CD8-positive, alpha-beta memory T cell (primary cell): ENCODE measurements around the gene NFIL3. TPM values are rescaled to one million over a fixed set of nuclear protein-coding genes. Genes with fewer than 3 reads are reported as not detected.

Experiments
- CTCF ChIA-PET: fragments of 350-600 bp; sonication (Branson Sonifier 250); formaldehyde crosslinking; loops from one replicate; lab custom pipeline; 2021; ENCODE audit warnings: antibody characterized with exemption; lab: Charles Lee
- POLR2A ChIA-PET: fragments of 350-600 bp; sonication (Branson Sonifier 250); formaldehyde crosslinking; loops from one replicate; lab custom pipeline; 2021; ENCODE audit warnings: antibody characterized with exemption; lab: Charles Lee
- DNase-seq, 5 donors: peaks; one replicate each; pipeline versions ENCODE4 v3.0.0 to v3.0.0-alpha.2; 2020 to 2022; ENCODE audit warnings: mixed read lengths in 1 of 5
- H3K27ac ChIP-seq: one replicate; pipeline ENCODE4 v1.7.0; 2013; ENCODE audit warnings: low read depth, mild to moderate bottlenecking, low read length, moderate library complexity
- H3K27me3 ChIP-seq: 2 replicates; pipeline ENCODE4 v1.7.0; 2013; ENCODE audit warnings: low read length, mild to moderate bottlenecking; ENCODE audit not compliant: insufficient read depth, poor library complexity, severe bottlenecking
- H3K36me3 ChIP-seq: 2 replicates; pipeline ENCODE4 v1.7.0; 2013; ENCODE audit warnings: mild to moderate bottlenecking, low read length, moderate library complexity; ENCODE audit not compliant: insufficient read depth
- H3K4me1 ChIP-seq: 2 replicates; pipeline ENCODE4 v1.7.0; 2013; ENCODE audit warnings: mild to moderate bottlenecking, low read length, moderate library complexity; ENCODE audit not compliant: insufficient read depth
- H3K4me3 ChIP-seq: 2 replicates; pipeline ENCODE4 v1.7.0; 2013; ENCODE audit warnings: mild to moderate bottlenecking, low read length
- H3K9me3 ChIP-seq: 2 replicates; pipeline ENCODE4 v1.7.0; 2013; ENCODE audit warnings: mild to moderate bottlenecking, low read length
- H3K27ac Mint-ChIP-seq, 8 donors: one replicate each; pipeline ENCODE4 v1.8.0; 2020 to 2021; ENCODE audit warnings: mixed read lengths in 8 of 8, mild to moderate bottlenecking in 6 of 8, inconsistent platforms in 3 of 8, moderate library complexity in 3 of 8
- H3K27me3 Mint-ChIP-seq, 2 donors: one replicate each; pipeline ENCODE4 v1.8.0; 2020 to 2021; ENCODE audit warnings: mixed read lengths in 2 of 2, mild to moderate bottlenecking in 1 of 2, moderate library complexity in 1 of 2
- H3K36me3 Mint-ChIP-seq, 3 donors: one replicate each; pipeline ENCODE4 v1.8.0; 2020 to 2021; ENCODE audit warnings: mixed read lengths in 3 of 3, inconsistent platforms in 1 of 3, mild to moderate bottlenecking in 1 of 3
- H3K4me1 Mint-ChIP-seq, 3 donors: one replicate each; pipeline ENCODE4 v1.8.0; 2020 to 2021; ENCODE audit warnings: mixed read lengths in 3 of 3, inconsistent platforms in 1 of 3, mild to moderate bottlenecking in 1 of 3
- H3K4me3 Mint-ChIP-seq, 7 donors: one replicate each; pipeline ENCODE4 v1.8.0; 2020 to 2021; ENCODE audit warnings: mixed read lengths in 7 of 7, mild to moderate bottlenecking in 6 of 7, moderate library complexity in 4 of 7, inconsistent platforms in 2 of 7
- H3K9me3 Mint-ChIP-seq, 5 donors: one replicate each; pipeline ENCODE4 v1.8.0; 2020 to 2022; ENCODE audit warnings: mixed read lengths in 5 of 5, mild to moderate bottlenecking in 3 of 5, moderate library complexity in 2 of 5, inconsistent platforms in 1 of 5
- polyA plus RNA-seq: library from polyadenylated mRNA; unstranded; fragments of 300-500 nt; fragmentation: Illumina TruSeq; gene quantifications from one replicate; pipeline ENCODE4 v1.2.3, GENCODE V29; 2021
- total RNA-seq, 2 experiments: library from RNA; stranded (reverse); gene quantifications; one replicate each; pipeline ENCODE4 v1.2.3, GENCODE V29; 2021

Gene NFIL3
- total and polyA plus RNA-seq, 3 experiments from 2014 or later = 5.4 to 69.3 (median 68.6) TPM

DNA sequence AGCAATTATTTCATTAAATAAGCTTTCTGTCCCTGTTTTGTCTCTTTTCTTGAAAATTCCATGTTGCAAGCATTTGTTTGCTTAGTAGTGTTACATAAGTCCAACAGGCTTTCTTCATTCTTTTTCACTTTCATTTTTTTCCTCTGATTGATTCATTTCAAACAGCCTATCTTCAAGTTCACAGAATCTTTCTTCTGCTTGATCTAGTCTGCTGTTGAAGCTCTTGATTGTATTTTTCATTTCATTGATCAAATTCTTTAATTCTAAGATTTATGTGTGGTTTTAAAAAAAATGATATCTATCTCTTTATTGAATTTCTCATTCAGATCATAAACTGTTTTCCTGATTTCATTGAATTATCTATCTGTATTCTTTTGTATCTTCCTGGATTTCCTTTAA is 20.4 kb upstream of the NFIL3 start:
- Mint-ChIP-seq H3K36me3 (peaks cover 0 to 9% (median 0%) of the 10 kb centered on the region in 3 donors), H3K27me3 (peaks cover 20 to 70% of the 10 kb centered on the region in 2 donors)
- POLR2A ChIA-PET = no interaction called here

DNA sequence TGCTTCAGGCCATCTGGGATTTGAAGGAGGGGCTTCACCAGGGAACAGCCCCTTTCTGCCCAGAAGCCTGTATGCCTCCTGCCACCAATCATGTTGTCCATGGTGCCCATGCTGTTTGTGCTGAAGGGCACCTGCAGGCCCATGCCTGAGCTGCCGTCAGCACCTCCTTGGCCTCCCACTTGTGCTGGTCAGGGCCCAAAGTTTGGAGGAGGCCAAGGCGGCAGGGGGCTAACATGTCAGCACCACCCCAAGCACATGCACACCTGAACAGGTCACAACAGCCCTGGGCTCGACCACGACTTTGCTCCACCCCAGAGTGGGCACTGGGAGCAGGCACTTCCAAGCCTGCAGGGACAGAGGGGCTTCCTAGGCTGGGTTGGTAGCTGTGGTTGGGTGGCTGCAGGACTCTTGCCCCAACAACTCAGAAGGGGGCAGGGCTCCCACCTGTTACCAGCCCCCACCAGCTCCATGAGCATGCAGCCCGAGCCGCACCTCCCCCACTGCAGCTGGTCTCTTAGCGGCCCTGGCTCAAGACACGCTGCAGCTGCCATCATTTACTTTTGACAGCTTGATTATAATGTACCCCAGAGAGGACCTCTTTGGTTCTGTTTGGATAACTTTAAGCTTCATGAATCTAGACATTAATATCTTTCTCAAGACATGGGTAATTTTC is 19.8 kb upstream of the NFIL3 start:
- H3K4me1 Mint-ChIP-seq = no peaks in the 10 kb centered on the region

More for the DNA sequence above, 20.4 kb upstream of the NFIL3 start:
- no peak overlapping the region for H3K27ac ChIP-seq
- no peaks in the 10 kb centered on the region for H3K4me1 ChIP-seq
- no peak overlapping the region for H3K4me3 ChIP-seq
- H3K27ac Mint-ChIP-seq = no peak overlapping the region
- no peaks in the 10 kb centered on the region for H3K27me3 ChIP-seq
- H3K4me1 Mint-ChIP-seq = no peaks in the 10 kb centered on the region
- no peak for DNase-seq
- H3K36me3 ChIP-seq = no peaks in the 10 kb centered on the region
- no peak overlapping the region for H3K4me3 Mint-ChIP-seq
- no peaks in the 10 kb centered on the region for H3K9me3 ChIP-seq
- CTCF ChIA-PET = interaction anchor here (1.4 kb wide), 1 partner anchor 18 kb away, joined by 3 read pairs; no protein-coding TSS in a partner anchor
- peaks cover 1 to 17% (median 12%) of the 10 kb centered on the region in 5 donors for H3K9me3 Mint-ChIP-seq

DNA sequence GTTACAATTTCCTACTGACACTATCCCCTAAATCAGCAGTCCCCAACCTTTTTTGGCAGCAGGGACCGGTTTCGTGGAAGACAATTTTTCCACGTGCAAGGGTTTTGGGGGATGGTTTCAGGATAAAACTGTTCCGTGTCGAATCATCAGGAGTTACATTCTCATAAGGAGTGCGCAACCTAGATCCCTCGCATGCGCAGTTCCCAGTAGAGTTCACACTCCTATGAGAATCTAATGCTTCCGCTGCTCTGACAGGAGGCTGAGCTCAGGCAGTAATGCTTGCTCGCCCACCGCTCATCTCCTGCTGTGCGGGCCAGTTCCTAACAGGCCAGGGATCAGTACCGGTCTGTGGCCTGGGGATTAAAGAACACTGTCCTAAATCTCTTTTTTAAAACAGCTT is 13.2 kb upstream of the NFIL3 start:
- Mint-ChIP-seq H3K27me3 (peaks cover 9 to 55% of the 10 kb centered on the region in 2 donors), H3K4me1 (peaks cover 2 to 5% (median 4%) of the 10 kb centered on the region in 3 donors), H3K36me3 (no peaks in the 10 kb centered on the region), H3K9me3 (no peaks in the 10 kb centered on the region), H3K27ac (no peak overlapping the region), H3K4me3 (no peak overlapping the region)
- Histone ChIP-seq H3K4me3 (no peak overlapping the region), H3K27me3 (no peaks in the 10 kb centered on the region), H3K9me3 (no peaks in the 10 kb centered on the region), H3K4me1 (no peaks in the 10 kb centered on the region), H3K27ac (no peak overlapping the region), H3K36me3 (no peaks in the 10 kb centered on the region)
- no peak for DNase-seq
- ChIA-PET POLR2A (no interaction called here), CTCF (interaction anchor here (0.6 to 1.7 kb wide), 2 partner anchors 11 to 83 kb away, joined by 3 to 4 read pairs; no protein-coding TSS in a partner anchor)

More for the DNA sequence above, 19.8 kb upstream of the NFIL3 start:
- Histone ChIP-seq H3K36me3 (no peaks in the 10 kb centered on the region), H3K9me3 (no peaks in the 10 kb centered on the region), H3K4me1 (no peaks in the 10 kb centered on the region), H3K27me3 (no peaks in the 10 kb centered on the region), H3K4me3 (no peak overlapping the region), H3K27ac (no peak overlapping the region)
- peaks cover 0 to 9% (median 0%) of the 10 kb centered on the region in 3 donors for H3K36me3 Mint-ChIP-seq
- no peak overlapping the region for H3K27ac Mint-ChIP-seq
- H3K4me3 Mint-ChIP-seq = no peak overlapping the region
- CTCF ChIA-PET = no interaction called here
- POLR2A ChIA-PET = no interaction called here
- peaks cover 1 to 17% (median 12%) of the 10 kb centered on the region in 5 donors for H3K9me3 Mint-ChIP-seq
- DNase-seq = no peak
- peaks cover 20 to 73% of the 10 kb centered on the region in 2 donors for H3K27me3 Mint-ChIP-seq

DNA sequence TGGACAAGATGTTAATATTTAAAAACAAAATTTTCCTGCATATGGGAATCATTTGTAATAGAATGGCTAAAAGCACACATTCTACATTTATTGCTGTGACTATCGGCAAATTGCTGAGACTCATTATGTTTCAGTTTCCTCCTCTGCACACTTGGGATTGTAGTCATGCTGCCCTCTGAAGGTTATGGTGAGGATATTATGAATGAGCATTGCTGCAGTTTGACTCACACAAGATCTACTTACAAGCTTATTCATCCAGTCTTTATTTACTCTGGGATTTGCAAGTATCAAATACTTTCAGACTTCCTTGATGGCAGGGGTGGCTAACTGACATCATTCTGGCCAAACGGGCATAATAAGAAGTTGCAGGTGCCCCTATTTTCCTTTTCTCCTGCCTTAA is 9.5 kb upstream of the NFIL3 start:
- H3K4me1 Mint-ChIP-seq = peaks cover 2 to 5% (median 4%) of the 10 kb centered on the region in 3 donors
- no peaks in the 10 kb centered on the region for H3K9me3 ChIP-seq
- ChIA-PET CTCF (interaction anchor here (1.2 to 2.2 kb wide), 7 partner anchors 9 to 519 kb away, joined by 4 to 9 read pairs (median 5); partner anchors contain the start of gene NFIL3), POLR2A (no interaction called here)
- H3K27me3 ChIP-seq = no peaks in the 10 kb centered on the region
- H3K36me3 ChIP-seq = no peaks in the 10 kb centered on the region
- no peak overlapping the region for H3K27ac ChIP-seq
- H3K27me3 Mint-ChIP-seq = peaks cover 9 to 24% of the 10 kb centered on the region in 2 donors
- DNase-seq = no peak
- no peaks in the 10 kb centered on the region for H3K4me1 ChIP-seq
- H3K4me3 Mint-ChIP-seq = no peak overlapping the region
- no peaks in the 10 kb centered on the region for H3K36me3 Mint-ChIP-seq
- no peak overlapping the region for H3K4me3 ChIP-seq
- no peaks in the 10 kb centered on the region for H3K9me3 Mint-ChIP-seq
- H3K27ac Mint-ChIP-seq = no peak overlapping the region

DNA sequence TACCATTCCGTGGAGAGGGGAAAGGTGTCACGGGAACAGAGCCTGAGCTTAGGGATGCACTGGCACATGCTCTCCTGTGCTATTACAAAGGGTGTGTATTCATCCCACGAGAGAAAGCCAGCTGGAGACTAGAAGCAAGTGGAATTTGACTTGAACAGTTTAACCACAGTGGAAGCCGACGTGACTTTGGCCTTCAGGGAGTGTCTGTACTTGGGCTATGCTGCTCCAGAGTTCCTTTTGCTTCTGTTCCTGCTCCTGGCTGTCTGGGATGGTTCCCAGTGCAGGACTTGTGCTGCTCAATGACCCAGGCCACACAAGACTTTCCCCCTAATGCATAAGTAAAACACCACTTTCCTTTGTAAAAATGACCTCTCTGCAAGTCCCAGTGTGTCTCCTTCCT is 7.9 kb upstream of the NFIL3 start:
- Mint-ChIP-seq H3K27ac (peak overlapping the region in 2 of 8 donors; percentile 15 to 19), H3K4me3 (no peak overlapping the region), H3K4me1 (peaks cover 2 to 5% (median 4%) of the 10 kb centered on the region in 3 donors), H3K27me3 (peaks cover 9 to 15% of the 10 kb centered on the region in 2 donors), H3K9me3 (no peaks in the 10 kb centered on the region), H3K36me3 (no peaks in the 10 kb centered on the region)
- Histone ChIP-seq H3K36me3 (no peaks in the 10 kb centered on the region), H3K4me1 (no peaks in the 10 kb centered on the region), H3K9me3 (no peaks in the 10 kb centered on the region), H3K27ac (no peak overlapping the region), H3K27me3 (no peaks in the 10 kb centered on the region), H3K4me3 (no peak overlapping the region)
- CTCF ChIA-PET = interaction anchor here (1.1 to 1.8 kb wide), 2 partner anchors 398 to 517 kb away, joined by 4 to 6 read pairs; no protein-coding TSS in a partner anchor
- POLR2A ChIA-PET = no interaction called here
- no peak for DNase-seq

DNA sequence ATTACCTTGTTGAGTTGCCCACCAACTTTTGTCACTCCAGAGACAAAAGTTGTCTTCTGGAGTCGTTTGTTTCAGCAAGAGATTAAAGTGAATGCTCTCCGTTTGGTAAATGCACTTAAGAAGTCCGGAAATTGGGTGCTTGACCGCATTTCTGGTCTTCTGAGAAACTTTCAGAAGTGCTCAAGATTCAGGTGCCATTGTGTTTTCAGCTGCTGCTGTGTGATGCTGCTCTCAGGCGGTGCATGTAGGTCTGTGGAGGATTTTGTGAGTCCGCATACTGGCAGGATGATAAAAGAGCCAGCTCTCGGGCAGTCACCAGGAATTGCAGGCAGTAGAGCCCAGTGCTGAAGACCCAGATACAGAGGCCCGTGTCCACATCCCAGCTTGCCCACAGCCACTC is 5.9 kb upstream of the NFIL3 start:
- Histone ChIP-seq H3K27me3 (no peaks in the 10 kb centered on the region), H3K9me3 (no peaks in the 10 kb centered on the region), H3K27ac (no peak overlapping the region), H3K36me3 (no peaks in the 10 kb centered on the region), H3K4me1 (peaks cover 14% of the 10 kb centered on the region), H3K4me3 (no peak overlapping the region)
- H3K36me3 Mint-ChIP-seq = peaks cover 0 to 3% (median 0%) of the 10 kb centered on the region in 3 donors
- POLR2A ChIA-PET = interaction anchor here (0.7 kb wide), 1 partner anchor 394 kb away, joined by 5 read pairs; no protein-coding TSS in a partner anchor
- no peak for DNase-seq
- CTCF ChIA-PET = interaction anchor here (1.6 kb wide), 1 partner anchor 515 kb away, joined by 7 read pairs; no protein-coding TSS in a partner anchor
- H3K9me3 Mint-ChIP-seq = no peaks in the 10 kb centered on the region
- peaks cover 20 to 24% (median 22%) of the 10 kb centered on the region in 3 donors for H3K4me1 Mint-ChIP-seq
- H3K27ac Mint-ChIP-seq = peak overlapping the region in 2 of 8 donors; percentile 32 to 65
- H3K27me3 Mint-ChIP-seq = peaks cover 5 to 11% of the 10 kb centered on the region in 2 donors
- peak overlapping the region in 3 of 7 donors; percentile 18 to 64 (median 28) for H3K4me3 Mint-ChIP-seq

DNA sequence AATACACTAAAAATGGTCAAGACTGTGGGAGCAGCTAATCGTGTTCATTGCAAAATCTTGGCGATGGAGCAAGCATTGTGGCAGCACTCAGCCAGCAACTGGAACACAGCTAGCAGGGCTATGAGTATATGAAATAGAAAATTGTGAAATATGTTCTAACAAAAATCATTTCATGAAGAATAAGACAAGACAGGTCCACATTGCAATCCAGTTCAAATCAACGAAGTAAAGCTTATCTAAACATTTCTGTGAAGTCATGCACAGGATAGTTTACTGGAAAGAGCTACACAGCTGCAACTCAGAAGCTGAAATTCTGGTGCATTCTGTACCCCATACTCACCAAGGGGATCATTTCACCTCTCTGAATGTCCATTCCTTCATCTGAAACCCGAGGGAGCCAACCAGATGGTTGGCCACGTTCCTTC is 5.3 kb upstream of the NFIL3 start:
- POLR2A ChIA-PET = no interaction called here
- no peaks in the 10 kb centered on the region for H3K27me3 ChIP-seq
- Mint-ChIP-seq H3K4me3 (no peak overlapping the region), H3K27ac (peak overlapping the region in 1 of 8 donors; percentile 10), H3K36me3 (peaks cover 0 to 4% (median 0%) of the 10 kb centered on the region in 3 donors), H3K27me3 (peaks cover 5 to 11% of the 10 kb centered on the region in 2 donors), H3K4me1 (peaks cover 21 to 25% (median 22%) of the 10 kb centered on the region in 3 donors), H3K9me3 (no peaks in the 10 kb centered on the region)
- no peak overlapping the region for H3K4me3 ChIP-seq
- CTCF ChIA-PET = interaction anchor here (1.6 to 5.6 kb wide), 2 partner anchors 395 to 514 kb away, joined by 7 to 34 read pairs; no protein-coding TSS in a partner anchor
- peaks cover 14% of the 10 kb centered on the region for H3K4me1 ChIP-seq
- H3K27ac ChIP-seq = no peak overlapping the region
- no peaks in the 10 kb centered on the region for H3K9me3 ChIP-seq
- H3K36me3 ChIP-seq = no peaks in the 10 kb centered on the region
- DNase-seq = no peak

DNA sequence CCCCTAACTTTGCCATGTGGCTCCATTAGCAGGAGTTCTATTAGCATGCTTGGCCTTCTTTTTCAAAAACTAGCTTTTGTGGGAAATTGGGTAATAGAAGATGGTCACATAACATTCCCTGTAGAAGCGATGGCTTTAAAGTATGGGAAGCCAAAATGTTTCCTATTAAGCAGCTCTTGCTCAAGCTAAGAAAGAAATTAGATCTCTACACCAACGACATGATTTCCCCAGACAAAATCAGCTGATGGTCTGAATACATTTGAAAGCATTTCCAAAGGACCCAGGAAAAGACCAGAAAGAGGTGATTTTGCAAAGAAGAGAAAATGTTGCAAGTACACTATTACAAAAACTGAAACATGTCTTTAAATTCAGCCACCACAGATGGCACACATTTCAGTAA is 4.8 kb upstream of the NFIL3 start:
- H3K36me3 Mint-ChIP-seq = peaks cover 0 to 4% (median 0%) of the 10 kb centered on the region in 3 donors
- no peaks in the 10 kb centered on the region for H3K9me3 Mint-ChIP-seq
- H3K27ac ChIP-seq = no peak overlapping the region
- ChIA-PET POLR2A (no interaction called here), CTCF (interaction anchor here (1.6 to 5.6 kb wide), 2 partner anchors 394 to 514 kb away, joined by 7 to 34 read pairs; no protein-coding TSS in a partner anchor)
- H3K4me3 Mint-ChIP-seq = peak overlapping the region in 1 of 7 donors; percentile 37
- peaks cover 21 to 25% (median 22%) of the 10 kb centered on the region in 3 donors for H3K4me1 Mint-ChIP-seq
- H3K27ac Mint-ChIP-seq = peak overlapping the region in 1 of 8 donors; percentile 80
- H3K4me3 ChIP-seq = no peak overlapping the region
- no peaks in the 10 kb centered on the region for H3K9me3 ChIP-seq
- no peaks in the 10 kb centered on the region for H3K36me3 ChIP-seq
- H3K27me3 ChIP-seq = no peaks in the 10 kb centered on the region
- DNase-seq = no peak
- H3K27me3 Mint-ChIP-seq = peaks cover 5 to 11% of the 10 kb centered on the region in 2 donors
- peaks cover 14% of the 10 kb centered on the region for H3K4me1 ChIP-seq
